GM12878 (cell line): ENCODE data around the gene PURA. TPM values are rescaled to one million over a fixed set of nuclear protein-coding genes. Genes with fewer than 3 reads are reported as not detected.

Experiments
- ATAC-seq: fragments of 200-7000 bp; cut with Tn5 transposase; 3 replicates; pipeline ENCODE4 v1.9.1; 2020; ENCODE audit warnings: mild to moderate bottlenecking, moderate library complexity
- BruUV-seq: library from RNA; stranded (reverse); fragments of 400-500 nt; replicated peaks from 2 replicates; lab custom pipeline; 2021; lab: Mats Ljungman, UMichigan
- CTCF ChIA-PET: fragments of 300-600 bp; sonication (Branson Sonifier 250); formaldehyde crosslinking; extraction: SDS; loops from one replicate; lab custom pipeline; 2021; ENCODE audit warnings: inconsistent platforms; lab: Yijun Ruan, JAX
- POLR2A ChIA-PET: fragments of 350-600 bp; formaldehyde crosslinking; extraction: SDS; loops from one replicate; lab custom pipeline; 2021; ENCODE audit warnings: inconsistent platforms; lab: Charles Lee
- RAD21 ChIA-PET: fragments of 300-600 bp; sonication (Branson Sonifier 250); formaldehyde crosslinking; loops from one replicate; lab custom pipeline; 2023; ENCODE audit warnings: antibody characterized with exemption; ENCODE audit not compliant: unreplicated experiment; lab: Charles Lee
- SMC1A ChIA-PET: fragments of 300-600 bp; sonication (Branson Sonifier 250); formaldehyde crosslinking; loops from one replicate; lab custom pipeline; 2023; ENCODE audit not compliant: unreplicated experiment, uncharacterized antibody; lab: Charles Lee
- DNase-seq: peaks from one replicate; pipeline ENCODE4 v3.0.0-alpha.2; 2011; ENCODE audit warnings: low read depth, low spot score
- FAIRE-seq: peaks from 3 replicates; lab custom pipeline; 2011; peaks lifted over from hg19 to GRCh38; lab: Jason Lieb, UNC
- H2AFZ ChIP-seq: 2 replicates; pipeline ENCODE4 v1.6.0; 2011; ENCODE audit warnings: low read depth, low read length, control low read depth; ENCODE audit not compliant: control insufficient read depth
- H3K27ac ChIP-seq: 2 replicates; pipeline ENCODE4 v1.5.1; 2011; ENCODE audit warnings: control low read depth; ENCODE audit not compliant: control insufficient read depth, insufficient read depth
- H3K27me3 ChIP-seq, 2 experiments: replicated peaks in 1 of 2; 2 replicates each; pipeline versions ENCODE4 v1.6.0 to v1.6.1; 2011; ENCODE audit warnings: low read length in 1 of 2; ENCODE audit not compliant: control insufficient read depth in 2 of 2, insufficient read depth in 2 of 2
- H3K36me3 ChIP-seq, 2 experiments: 2 replicates each; pipeline ENCODE4 v1.5.1; 2011; ENCODE audit warnings: low read length in 1 of 2; ENCODE audit not compliant: control insufficient read depth in 2 of 2, insufficient read depth in 2 of 2
- H3K4me1 ChIP-seq: 2 replicates; pipeline ENCODE4 v1.6.1; 2011; ENCODE audit warnings: mild to moderate bottlenecking, low read length, moderate library complexity, mixed read lengths; ENCODE audit not compliant: control insufficient read depth, insufficient read depth
- H3K4me2 ChIP-seq: 2 replicates; pipeline ENCODE4 v1.6.0; 2011; ENCODE audit warnings: control low read depth; ENCODE audit not compliant: control insufficient read depth, insufficient read depth
- H3K4me3 ChIP-seq: fragments of 200-600 bp; sonication (generic); 2 replicates; pipeline ENCODE4 v1.5.1; 2016
- H3K79me2 ChIP-seq: 2 replicates; pipeline ENCODE4 v1.6.0; 2011; ENCODE audit warnings: low read length; ENCODE audit not compliant: control insufficient read depth, insufficient read depth
- H3K9ac ChIP-seq: 2 replicates; pipeline ENCODE4 v1.8.0; 2011; ENCODE audit warnings: low read length, control low read depth, mixed read lengths; ENCODE audit not compliant: control insufficient read depth, insufficient read depth
- H3K9me3 ChIP-seq: replicated peaks from 3 replicates; pipeline ENCODE4 v1.5.1; 2011; ENCODE audit warnings: mild to moderate bottlenecking, low read length; ENCODE audit not compliant: control insufficient read depth, insufficient read depth
- H4K20me1 ChIP-seq: 2 replicates; pipeline ENCODE4 v1.6.0; 2011; ENCODE audit not compliant: control insufficient read depth, insufficient read depth
- CEBPZ ChIP-seq: fragments of 150-350 bp; IDR thresholded peaks from 2 replicates; pipeline ENCODE4 v1.6.1; 2016; ENCODE audit warnings: low read depth, low read length
- ELK1 ChIP-seq: IDR thresholded peaks from 2 replicates; pipeline ENCODE4 v1.6.1; 2012; ENCODE audit warnings: low read depth, low read length, improper control_type of control experiment
- MAX ChIP-seq: IDR thresholded peaks from 2 replicates; pipeline ENCODE4 v1.6.1; 2012; ENCODE audit warnings: low read depth, low read length, improper control_type of control experiment
- NR2C2 ChIP-seq: IDR thresholded peaks from 2 replicates; pipeline ENCODE4 v1.6.1; 2011; ENCODE audit warnings: borderline replicate concordance, low read depth; ENCODE audit not compliant: control insufficient read depth, insufficient read length
- SMAD1 ChIP-seq: fragments of 450-650 bp; IDR thresholded peaks from 2 replicates; pipeline ENCODE4 v1.6.1; 2018; ENCODE audit warnings: mild to moderate bottlenecking, low read depth; ENCODE audit not compliant: partially characterized antibody
- SUPT20H ChIP-seq: IDR thresholded peaks from 2 replicates; pipeline ENCODE4 v1.6.1; 2011; ENCODE audit warnings: low read depth, mild to moderate bottlenecking, low read length, moderate library complexity, borderline replicate concordance; ENCODE audit not compliant: control insufficient read depth
- SUZ12 ChIP-seq: fragments of 200-600 bp; sonication (generic); IDR thresholded peaks from one replicate; pipeline ENCODE4 v1.6.1; 2018; ENCODE audit warnings: antibody characterized with exemption, mild to moderate bottlenecking; ENCODE audit not compliant: unreplicated experiment
- YBX1 ChIP-seq: fragments of 450-650 bp; IDR thresholded peaks from 2 replicates; pipeline ENCODE4 v1.6.1; 2016; ENCODE audit warnings: antibody characterized with exemption
- in situ Hi-C: fragments of 300-500 bp; cut with MboI; formaldehyde crosslinking; loops from 9 replicates; pipeline ENCODE4 v1.14.3; 2018; ENCODE audit warnings: mixed read lengths
- intact Hi-C: fragments of 100-400 bp; cut with micrococcal nuclease; formaldehyde crosslinking; loops from one replicate; pipeline ENCODE4 v1.14.2; 2022; ENCODE audit not compliant: unreplicated experiment
- polyA plus RNA-seq, 11 experiments: library from polyadenylated mRNA; depleted of rRNA in 4 of 11; unstranded in 6 of 11; stranded (reverse) in 5 of 11; fragments of >200 nt; fragmentation: Nextera tagmentation in 4 of 11; fragmentation: Illumina TruSeq in 1 of 11; extraction: Ambion mirVana in 4 of 11; extraction: Trizol in 1 of 11; gene quantifications; 1 replicate in 1 of 11; 2 replicates in 10 of 11; pipeline versions ENCODE4 v1.2.1 to v1.2.3, GENCODE V29; 2011 to 2016; ENCODE audit warnings: inconsistent platforms in 2 of 11, missing spikeins in 2 of 11, low read depth in 1 of 11
- total RNA-seq, 4 experiments: library from RNA; depleted of rRNA in 3 of 4; stranded (reverse); fragments of >200 nt in 3 of 4; fragmentation: Illumina TruSeq in 1 of 4; extraction: Trizol in 1 of 4; gene quantifications; 2 replicates each; pipeline versions ENCODE4 v1.2.1 to v1.2.3, GENCODE V29; 2013 to 2021

Gene PURA
- total and polyA plus RNA-seq, 10 of the 15 experiments (the other 5 are each of a cell fraction or from before 2014, with no cell fraction given): 3.3 to 11.8 (median 5.8) TPM

GRCh38 chr5:140135127-140135526 is 21.2 kb downstream of the PURA start:
- Histone ChIP-seq H3K36me3 (no peaks in the 10 kb centered on the region), H3K4me2 (no peak overlapping the region), H3K4me1 (peaks cover 8% of the 10 kb centered on the region; the same call in 1 of the 2 replicates), H2AFZ (no peak overlapping the region), H4K20me1 (no peaks in the 10 kb centered on the region; the same call in 1 of the 2 replicates), H3K9ac (no peak overlapping the region), H3K27me3 (no peaks in the 10 kb centered on the region), H3K9me3 (no peaks in the 10 kb centered on the region), H3K79me2 (no peaks in the 10 kb centered on the region), H3K4me3 (no peak overlapping the region), H3K27ac (no peak overlapping the region)
- POLR2A ChIA-PET: interaction anchor here (4.3 kb wide), 1 partner anchor 13 kb away, joined by 21 read pairs; no protein-coding TSS in a partner anchor
- ATAC-seq: no peak
- intact Hi-C loops (no loop called here), in situ Hi-C loops (no loop called here)
- SMC1A ChIA-PET: interaction anchor here (1.1 to 5.3 kb wide), 4 partner anchors 9 to 85 kb away, joined by 3 to 39 read pairs (median 9); no protein-coding TSS in a partner anchor
- CTCF ChIA-PET: interaction anchor here (1.7 to 5.3 kb wide), 5 partner anchors 9 to 63 kb away, joined by 5 to 33 read pairs (median 9); no protein-coding TSS in a partner anchor
- DNase-seq: no peak
- no TSS peak for BruUV-seq
- TF ChIP-seq SUZ12: no peak
- no peak for TF ChIP-seq YBX1
- TF ChIP-seq CEBPZ: no peak
- no peak for TF ChIP-seq NR2C2
- no peak for TF ChIP-seq MAX
- TF ChIP-seq ELK1: no peak
- no peak for TF ChIP-seq SUPT20H
- no peak for TF ChIP-seq SMAD1
- RAD21 ChIA-PET: no interaction called here
- no peak for FAIRE-seq
